GM19238 (cell line): ENCODE measurements around the gene TBC1D24.

Experiments
- DNase-seq: peaks from one replicate; pipeline ENCODE4 v3.0.0; 2011; ENCODE audit warnings: low spot score; ENCODE audit not compliant: insufficient read length

TBC1D24 gene

DNA sequence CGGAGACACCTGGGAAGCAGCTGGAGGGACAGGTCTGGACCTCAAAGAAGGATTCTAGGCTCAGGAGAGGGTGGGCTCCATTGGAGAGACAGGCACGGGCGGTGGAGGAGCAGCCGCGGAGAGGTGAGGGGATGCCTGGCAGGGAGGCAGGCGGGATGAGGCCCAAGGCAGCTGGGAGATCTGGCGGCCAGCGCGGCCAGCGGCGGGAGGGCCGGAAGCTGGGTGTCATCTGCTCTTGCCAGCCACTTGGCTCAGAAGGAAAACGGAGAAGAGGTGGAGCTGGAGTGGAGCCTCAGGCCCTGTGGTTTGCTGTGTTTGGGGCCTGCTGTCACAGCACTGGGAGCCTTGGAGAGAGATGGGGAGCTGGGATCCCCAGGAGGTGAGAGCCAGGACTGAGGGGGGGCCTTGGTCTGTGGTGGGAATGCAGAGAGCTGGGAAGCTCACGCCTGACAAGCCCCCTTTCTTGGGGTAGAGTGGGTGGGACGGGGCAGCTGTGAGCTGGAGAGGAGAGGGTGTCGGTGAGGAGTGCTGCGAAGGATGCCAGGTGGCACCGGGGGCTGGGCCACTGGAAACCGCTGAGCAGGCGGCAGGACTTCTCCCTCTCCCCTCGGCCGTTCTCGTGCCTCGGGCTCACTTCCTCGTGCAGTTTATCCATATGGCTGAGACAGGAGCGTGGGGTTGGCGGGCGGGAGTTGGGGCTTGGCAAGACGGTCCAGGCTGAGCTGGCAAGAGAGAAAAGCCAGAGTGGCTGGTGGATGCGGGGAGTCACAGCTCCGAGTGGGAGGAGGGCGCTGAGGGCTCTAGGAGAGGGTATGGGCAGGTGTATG, 8.0 kb downstream of the TBC1D24 start:
- no peak for DNase-seq

- DNase-seq, result no peak
Measured at GRCh38 chr16:2483939-2484897, 9.3 kb downstream of the TBC1D24 start.

- no peak for DNase-seq
Measured at GRCh38 chr16:2484898-2485508, 10.1 kb downstream of the TBC1D24 start.

GRCh38 chr16:2485811-2486507, 11.0 kb downstream of the TBC1D24 start:
- DNase-seq, result no peak

DNA sequence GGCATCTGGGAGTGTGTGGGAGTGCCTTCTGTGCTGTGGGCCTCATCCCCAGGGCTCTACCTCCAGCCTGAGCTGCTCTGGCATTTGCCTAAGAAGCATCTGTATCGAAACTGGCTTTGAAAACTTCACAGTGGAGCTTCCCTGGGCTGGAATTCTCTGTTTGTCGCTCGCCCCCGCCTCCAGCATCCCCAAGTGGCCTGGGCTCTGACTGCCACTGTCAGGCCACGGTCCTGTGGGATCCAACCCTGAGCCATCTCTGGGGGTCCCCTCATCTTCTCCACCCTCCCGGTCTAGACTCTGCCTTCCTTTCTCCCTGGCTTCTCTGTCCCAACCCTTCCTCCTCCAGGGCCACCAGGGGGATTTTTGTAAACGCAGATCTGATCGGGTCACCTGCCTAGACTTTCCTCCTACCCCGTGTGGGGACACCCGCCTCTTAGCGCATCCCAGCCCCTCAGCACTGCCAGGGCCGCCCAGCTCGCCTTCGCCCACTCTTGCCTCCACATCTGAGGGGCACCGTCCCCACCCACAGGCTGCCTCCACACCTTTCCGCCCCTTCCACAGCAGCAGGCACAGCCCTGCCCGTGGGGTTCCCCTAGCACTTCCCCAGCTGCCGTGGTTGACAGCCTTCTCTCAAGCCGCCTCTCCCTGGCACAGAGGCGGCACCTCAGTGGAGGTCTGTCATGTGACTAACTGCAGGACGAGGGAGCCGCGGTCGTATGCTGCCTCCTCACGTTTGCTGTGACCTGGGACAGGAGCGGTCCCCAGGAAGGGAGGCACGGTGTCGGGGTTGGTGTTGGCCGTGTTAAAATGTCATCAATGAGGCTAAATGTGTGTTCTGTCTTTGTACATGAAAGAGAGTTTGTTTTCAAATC, 12.0 kb downstream of the TBC1D24 start:
- peak; percentile 91 for DNase-seq

GRCh38 chr16:2487517-2487842, 12.6 kb downstream of the TBC1D24 start:
- DNase-seq, result no peak

- no peak for DNase-seq
Measured at GRCh38 chr16:2487903-2488531, 13.1 kb downstream of the TBC1D24 start.

DNA sequence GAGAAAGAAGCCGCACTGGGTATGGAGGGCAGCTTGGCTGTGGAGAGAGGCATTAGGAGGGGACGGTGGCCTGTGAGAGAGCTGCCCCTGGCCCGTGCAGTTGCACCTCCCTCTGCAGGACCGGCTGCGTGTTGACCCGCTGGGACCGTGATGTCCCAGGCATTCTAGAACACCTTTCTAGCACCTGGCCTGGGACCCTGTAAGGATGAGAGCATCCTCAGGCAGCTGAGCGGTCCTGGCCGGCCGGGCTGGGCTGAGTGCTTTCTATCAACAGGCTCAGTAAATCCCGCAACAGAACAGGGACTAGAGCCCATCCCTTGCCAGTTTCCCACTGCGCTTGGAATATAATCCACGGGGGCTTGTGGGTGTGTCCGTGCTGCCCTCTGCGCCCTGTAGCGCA, 14.7 kb downstream of the TBC1D24 start:
- no peak for DNase-seq

DNA sequence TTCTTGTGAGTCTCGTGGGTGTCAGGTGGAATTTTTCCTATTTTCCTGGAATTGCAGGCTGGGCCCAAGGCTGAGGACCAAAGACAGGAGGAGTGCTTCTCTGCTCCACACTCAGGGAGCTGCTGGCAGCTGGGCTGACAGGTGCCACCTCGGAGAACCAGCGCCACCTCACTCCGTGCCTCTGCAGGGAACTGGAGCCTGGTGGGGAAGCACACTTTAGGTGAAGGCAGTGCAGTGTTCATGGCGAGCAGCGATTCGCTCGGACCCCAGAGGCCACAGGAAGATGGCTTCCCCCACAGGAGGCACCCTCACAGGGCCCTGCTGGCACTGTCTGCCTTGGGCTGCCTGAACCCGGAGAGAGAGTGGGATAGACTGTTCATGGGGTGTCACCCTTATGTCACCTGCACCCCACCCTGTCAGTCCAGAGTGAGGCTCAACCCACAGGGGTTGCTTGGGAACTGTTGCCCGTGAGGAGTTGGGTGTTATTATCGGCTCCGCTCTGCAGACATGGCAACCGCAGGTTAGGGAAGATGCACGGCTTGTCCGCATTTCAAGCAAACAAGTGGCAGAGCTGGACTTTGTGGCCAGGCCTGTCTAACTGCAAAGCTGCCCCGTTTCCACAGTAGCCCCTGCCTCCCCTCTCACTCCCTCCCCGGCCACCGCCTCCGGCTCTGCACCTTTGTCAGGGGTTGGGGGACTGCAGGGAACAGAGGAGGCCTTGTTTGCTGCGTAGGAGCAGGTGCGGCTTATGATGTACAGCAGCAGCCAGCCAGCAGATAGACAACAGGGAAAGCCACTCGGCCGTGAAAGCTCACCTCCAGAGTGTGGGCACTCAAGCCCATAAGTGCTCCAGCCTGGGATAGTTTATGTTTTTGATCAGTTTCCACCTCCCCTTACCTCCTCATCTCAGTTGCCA, 15.5 kb downstream of the TBC1D24 start:
- no peak for DNase-seq

DNA sequence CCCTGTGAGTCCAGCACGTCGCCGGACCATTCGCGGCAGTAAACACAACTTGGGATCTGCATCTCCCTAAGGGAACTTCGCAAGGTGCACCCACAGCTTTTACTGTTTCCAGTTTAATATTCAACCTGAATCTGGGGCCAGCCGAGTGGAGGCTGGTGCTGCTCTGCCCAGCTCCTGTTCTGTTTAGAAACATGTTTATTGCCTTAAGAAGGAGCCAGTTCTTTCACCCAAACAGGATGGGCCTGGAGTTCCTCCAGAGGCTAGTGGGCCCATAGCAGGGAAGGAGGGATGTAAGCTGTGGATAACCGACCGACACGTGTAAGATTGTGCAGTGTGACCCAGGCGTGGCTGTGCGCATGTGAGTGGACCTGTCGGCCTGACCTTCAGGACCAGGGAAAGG, 17.4 kb downstream of the TBC1D24 start:
- DNase-seq, result no peak

GRCh38 chr16:2493605-2494004, 18.7 kb downstream of the TBC1D24 start:
- no peak for DNase-seq

GRCh38 chr16:2494616-2495015, 19.7 kb downstream of the TBC1D24 start:
- DNase-seq, result no peak

GRCh38 chr16:2495041-2495440, 20.1 kb downstream of the TBC1D24 start:
- no peak for DNase-seq

GRCh38 chr16:2496223-2497115, 21.5 kb downstream of the TBC1D24 start:
- DNase-seq, result no peak

DNA sequence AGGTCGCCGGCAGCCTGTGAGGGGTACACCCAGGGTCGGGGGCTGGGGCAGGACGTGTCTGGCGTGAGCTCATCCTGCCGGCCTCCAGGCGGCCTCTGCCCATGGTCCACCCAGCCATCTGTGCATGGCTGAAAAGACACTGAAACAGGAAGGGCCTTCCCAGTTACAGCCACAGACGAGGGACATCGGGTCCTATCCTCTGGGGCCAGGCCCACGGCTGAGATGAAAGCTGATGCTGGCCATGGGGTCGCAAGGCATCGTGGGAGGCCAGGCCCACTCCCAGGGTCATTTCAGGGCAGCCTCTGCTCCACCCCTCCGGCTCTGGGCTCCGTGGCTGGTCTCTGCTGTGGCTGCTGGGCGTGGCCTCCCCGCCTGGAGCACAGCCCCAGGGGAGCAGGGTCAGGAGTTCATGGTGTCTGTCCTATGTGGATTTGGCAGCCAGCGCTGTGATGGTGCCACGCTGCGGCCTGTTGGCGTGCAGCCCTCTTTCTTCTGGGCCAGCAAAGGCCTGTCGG, 22.2 kb downstream of the TBC1D24 start:
- DNase-seq, result no peak

DNA sequence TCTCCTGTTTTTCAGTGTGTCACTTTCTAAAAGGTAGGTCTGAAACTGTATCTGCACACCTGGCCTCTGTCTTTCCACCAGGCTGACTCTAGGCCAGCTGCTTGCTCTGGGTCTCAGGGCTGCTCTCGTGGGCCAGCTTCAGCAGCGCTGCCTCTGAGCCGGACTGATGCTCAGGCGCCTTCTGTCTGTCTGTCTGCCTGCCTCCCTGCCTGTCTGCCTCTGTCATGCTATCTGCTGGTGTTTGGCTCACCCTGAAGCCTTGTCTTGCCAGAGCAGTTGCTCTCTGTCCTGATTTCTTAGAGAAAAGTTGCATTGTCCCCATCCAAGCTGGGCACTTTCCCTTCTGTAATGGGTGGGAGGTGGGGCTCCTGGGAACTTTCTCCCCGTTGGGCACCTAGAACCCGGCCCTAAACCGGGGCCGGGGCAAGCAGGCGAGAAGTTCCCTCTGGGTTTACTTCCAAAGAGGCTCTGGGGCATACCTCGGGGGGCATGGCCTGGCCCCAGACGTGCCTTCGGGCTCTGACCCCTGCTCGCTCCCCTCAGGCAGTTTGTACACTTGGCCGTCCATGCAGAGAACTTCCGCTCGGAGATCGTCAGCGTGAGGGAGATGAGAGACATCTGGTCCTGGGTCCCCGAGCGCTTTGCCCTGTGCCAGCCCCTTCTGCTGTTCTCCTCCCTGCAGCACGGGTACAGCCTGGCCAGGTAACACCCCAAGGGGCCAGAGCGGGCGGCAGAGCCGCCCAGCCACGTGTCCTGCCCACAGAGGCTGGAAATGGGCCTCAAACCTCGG, 23.0 kb downstream of the TBC1D24 start:
- no peak for DNase-seq
